Measurements from ENCODE around the gene POLQ. TPM values are rescaled to one million over a fixed set of nuclear protein-coding genes. Genes with fewer than 3 reads are reported as not detected.

POLQ gene
- total and polyA plus RNA-seq, 2 of the 4 experiments (the other 2 are of a cell fraction): 1.8 to 5.0 TPM

DNA sequence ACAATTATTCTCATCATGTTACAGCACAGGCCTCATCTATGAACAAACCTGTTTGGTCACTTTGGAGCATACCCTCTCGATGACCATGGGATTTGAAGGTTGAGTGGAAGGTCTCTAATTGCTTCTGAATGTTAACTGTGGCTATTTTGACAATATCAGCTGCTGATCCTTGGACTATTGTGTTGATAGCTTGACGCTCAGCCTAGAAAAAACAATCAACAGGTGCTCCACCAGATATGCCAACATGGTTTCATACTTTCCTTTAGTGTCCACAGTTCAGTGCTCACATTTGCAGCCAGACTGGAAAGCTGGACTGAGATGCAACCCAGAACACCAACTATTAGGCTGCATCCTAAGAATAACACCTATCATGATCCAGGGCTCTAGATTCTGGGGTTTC lies 109.7 kb downstream of the POLQ start:
- in situ Hi-C loops (cut with MboI; ENCODE audit: low sequenced_read_pairs): no loop called here
- H2BK5ac ChIP-seq (ENCODE audit: low read depth, low read length, poor library complexity, severe bottlenecking): no peak overlapping the region

More for the DNA sequence above, 109.7 kb downstream of the POLQ start:
- Histone ChIP-seq H3K27me3 (ENCODE audit: control insufficient read depth, insufficient read depth, low read length) (no peaks in the 10 kb centered on the region), H3K79me1 (ENCODE audit: low read depth in 1 of 2, low read length in 2 of 2) (no peaks in the 10 kb centered on the region), H2AK9ac (replicated peaks; ENCODE audit: low read depth, low read length, poor library complexity) (no peak overlapping the region), H3K56ac (ENCODE audit: extremely low read depth, insufficient read depth, low read length) (no peak overlapping the region), H4K5ac (ENCODE audit: low read depth, low read length) (no peak overlapping the region), H2AFZ (replicated peaks; ENCODE audit: low read length, poor library complexity) (no peak overlapping the region), H3K4ac (ENCODE audit: low read depth, low read length) (no peak overlapping the region), H2BK15ac (ENCODE audit: low read depth, low read length) (no peak overlapping the region), H2BK20ac (ENCODE audit: low read depth, low read length) (no peak overlapping the region), H3K4me1 (ENCODE audit: control insufficient read depth, insufficient read depth, low read length) (no peaks in the 10 kb centered on the region; the same call in 1 of the 2 replicates), H2AK5ac (ENCODE audit: low read depth, low read length) (no peak overlapping the region), H3K18ac (ENCODE audit: low read depth, low read length) (no peak overlapping the region), H4K8ac (ENCODE audit: low read depth in 2 of 2, low read length in 2 of 2) (no peak overlapping the region), H3K9ac (ENCODE audit: low read depth, low read length) (no peak overlapping the region), H3K23ac (ENCODE audit: low read depth, low read length) (no peak overlapping the region), H3K9me1 (ENCODE audit: insufficient read depth, low read length) (0 out of 2 replicates have a peak, but pooled peaks cover 4% of the 10 kb centered on the region), H3K27ac (ENCODE audit: insufficient read depth, low read length) (no peak overlapping the region), H3K36me3 (ENCODE audit: control insufficient read depth, insufficient read depth, low read length) (no peaks in the 10 kb centered on the region), H2BK120ac (ENCODE audit: low read depth, low read length) (no peak overlapping the region), H4K91ac (ENCODE audit: insufficient read depth, low read depth, low read length) (no peak overlapping the region), H3K4me3 (ENCODE audit: insufficient read depth, low read depth, low read length) (no peak overlapping the region), H3K9me3 (ENCODE audit: control insufficient read depth, insufficient read depth, low read length) (no peaks in the 10 kb centered on the region), H4K20me1 (ENCODE audit: insufficient read depth, low read length) (no peaks in the 10 kb centered on the region), H3K14ac (replicated peaks; ENCODE audit: low read depth, low read length) (no peak overlapping the region), H3K4me2 (ENCODE audit: low read depth, low read length) (no peak overlapping the region)
- no peak for DNase-seq
- WGBS, 2 experiments (ENCODE audit: extremely low coverage in 2 of 2, insufficient read length in 1 of 2): no CpG with 5 or more reads among the region's 2 CpGs
- BruUV-seq (replicated peaks): no TSS peak
- ATAC-seq (ENCODE audit: low read depth): no peak
- ChIA-PET POLR2A (ENCODE audit: unreplicated experiment) (no interaction called here), CTCF (interaction anchor here (0.6 kb wide), 1 partner anchor 596 kb away, joined by 3 read pairs; no protein-coding TSS in a partner anchor)
- TF ChIP-seq SMC3 (IDR thresholded peaks at IDR 0.05; ENCODE audit: low read depth, low read length) (no peak), POLR2A (IDR thresholded peaks at IDR 0.05; ENCODE audit: low read depth, low read length) (no peak), RCOR1 (IDR thresholded peaks at IDR 0.05; ENCODE audit: insufficient replicate concordance, low read length) (no peak), RAD21 (IDR thresholded peaks at IDR 0.05; ENCODE audit: low read length) (no peak), BHLHE40 (IDR thresholded peaks at IDR 0.05; ENCODE audit: low read depth, low read length) (no peak), MAFK (IDR thresholded peaks at IDR 0.05; ENCODE audit: low read depth, low read length) (no peak), MXI1 (IDR thresholded peaks at IDR 0.05; ENCODE audit: borderline replicate concordance, low read depth, low read length) (no peak), CEBPB (IDR thresholded peaks at IDR 0.05; ENCODE audit: low read depth, low read length) (no peak), RFX5 (IDR thresholded peaks at IDR 0.05; ENCODE audit: low read depth, low read length) (no peak), MAZ (IDR thresholded peaks at IDR 0.05; ENCODE audit: borderline replicate concordance, low read depth, low read length) (no peak), CHD1 (IDR thresholded peaks at IDR 0.05; ENCODE audit: low read depth, low read length) (no peak), FOS (IDR thresholded peaks at IDR 0.05; ENCODE audit: low read depth, low read length) (no peak), NFE2L2 (IDR thresholded peaks at IDR 0.05; ENCODE audit: low read depth, low read length) (no peak)
- TF ChIP-seq, protein P1, sequence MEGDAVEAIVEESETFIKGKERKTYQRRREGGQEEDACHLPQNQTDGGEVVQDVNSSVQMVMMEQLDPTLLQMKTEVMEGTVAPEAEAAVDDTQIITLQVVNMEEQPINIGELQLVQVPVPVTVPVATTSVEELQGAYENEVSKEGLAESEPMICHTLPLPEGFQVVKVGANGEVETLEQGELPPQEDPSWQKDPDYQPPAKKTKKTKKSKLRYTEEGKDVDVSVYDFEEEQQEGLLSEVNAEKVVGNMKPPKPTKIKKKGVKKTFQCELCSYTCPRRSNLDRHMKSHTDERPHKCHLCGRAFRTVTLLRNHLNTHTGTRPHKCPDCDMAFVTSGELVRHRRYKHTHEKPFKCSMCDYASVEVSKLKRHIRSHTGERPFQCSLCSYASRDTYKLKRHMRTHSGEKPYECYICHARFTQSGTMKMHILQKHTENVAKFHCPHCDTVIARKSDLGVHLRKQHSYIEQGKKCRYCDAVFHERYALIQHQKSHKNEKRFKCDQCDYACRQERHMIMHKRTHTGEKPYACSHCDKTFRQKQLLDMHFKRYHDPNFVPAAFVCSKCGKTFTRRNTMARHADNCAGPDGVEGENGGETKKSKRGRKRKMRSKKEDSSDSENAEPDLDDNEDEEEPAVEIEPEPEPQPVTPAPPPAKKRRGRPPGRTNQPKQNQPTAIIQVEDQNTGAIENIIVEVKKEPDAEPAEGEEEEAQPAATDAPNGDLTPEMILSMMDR (conservative IDR thresholded peaks at IDR 0.05; ENCODE audit: low read depth, low read length): no peak
- TF ChIP-seq, protein P2, sequence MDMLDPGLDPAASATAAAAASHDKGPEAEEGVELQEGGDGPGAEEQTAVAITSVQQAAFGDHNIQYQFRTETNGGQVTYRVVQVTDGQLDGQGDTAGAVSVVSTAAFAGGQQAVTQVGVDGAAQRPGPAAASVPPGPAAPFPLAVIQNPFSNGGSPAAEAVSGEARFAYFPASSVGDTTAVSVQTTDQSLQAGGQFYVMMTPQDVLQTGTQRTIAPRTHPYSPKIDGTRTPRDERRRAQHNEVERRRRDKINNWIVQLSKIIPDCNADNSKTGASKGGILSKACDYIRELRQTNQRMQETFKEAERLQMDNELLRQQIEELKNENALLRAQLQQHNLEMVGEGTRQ (IDR thresholded peaks at IDR 0.05; ENCODE audit: low read depth, low read length): no peak
- TF ChIP-seq, protein P3, sequence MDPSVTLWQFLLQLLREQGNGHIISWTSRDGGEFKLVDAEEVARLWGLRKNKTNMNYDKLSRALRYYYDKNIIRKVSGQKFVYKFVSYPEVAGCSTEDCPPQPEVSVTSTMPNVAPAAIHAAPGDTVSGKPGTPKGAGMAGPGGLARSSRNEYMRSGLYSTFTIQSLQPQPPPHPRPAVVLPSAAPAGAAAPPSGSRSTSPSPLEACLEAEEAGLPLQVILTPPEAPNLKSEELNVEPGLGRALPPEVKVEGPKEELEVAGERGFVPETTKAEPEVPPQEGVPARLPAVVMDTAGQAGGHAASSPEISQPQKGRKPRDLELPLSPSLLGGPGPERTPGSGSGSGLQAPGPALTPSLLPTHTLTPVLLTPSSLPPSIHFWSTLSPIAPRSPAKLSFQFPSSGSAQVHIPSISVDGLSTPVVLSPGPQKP (IDR thresholded peaks at IDR 0.05; ENCODE audit: borderline replicate concordance, low read depth, low read length): no peak
- intact Hi-C loops (cut with micrococcal nuclease) (no loop called here), dilution Hi-C loops (cut with HindIII; ENCODE audit: low sequenced_read_pairs, unreplicated experiment) (no loop called here)

Data from IMR-90 (cell line).